Smooth muscle cell (in vitro differentiated cells): ENCODE results near the gene TESK2. TPM values are rescaled to one million over a fixed set of nuclear protein-coding genes. Genes with fewer than 3 reads are reported as not detected.

ENCODE experiments used
- DNase-seq: peaks from one replicate; lab custom pipeline; 2025; ENCODE audit not compliant: unreplicated experiment; lab: John Stamatoyannopoulos, UW
- H2AFZ ChIP-seq: fragments of 200-600 bp; sonication (generic); 2 replicates; pipeline ENCODE4 v1.6.0; 2016; ENCODE audit warnings: antibody characterized with exemption, low read depth, mild to moderate bottlenecking
- H3F3A ChIP-seq: fragments of 200-600 bp; sonication (generic); 2 replicates; pipeline ENCODE4 v1.6.0; 2017; ENCODE audit warnings: antibody characterized with exemption, low read depth
- H3K27ac ChIP-seq: fragments of 200-600 bp; sonication (generic); 2 replicates; pipeline ENCODE4 v1.5.1; 2016; ENCODE audit warnings: low read depth, mild to moderate bottlenecking
- H3K27me3 ChIP-seq: fragments of 200-600 bp; sonication (generic); 2 replicates; pipeline ENCODE4 v1.6.1; 2016; ENCODE audit warnings: low read depth, mild to moderate bottlenecking
- H3K36me3 ChIP-seq: fragments of 200-600 bp; sonication (generic); 2 replicates; pipeline ENCODE4 v1.5.1; 2016; ENCODE audit warnings: low read depth
- H3K4me1 ChIP-seq: fragments of 200-600 bp; sonication (generic); 2 replicates; pipeline ENCODE4 v1.5.1; 2016; ENCODE audit warnings: low read depth
- H3K4me2 ChIP-seq: fragments of 200-600 bp; sonication (generic); 2 replicates; pipeline ENCODE4 v1.6.0; 2016; ENCODE audit warnings: mild to moderate bottlenecking
- H3K4me3 ChIP-seq: fragments of 200-600 bp; sonication (generic); 2 replicates; pipeline ENCODE4 v1.5.1; 2016; ENCODE audit warnings: mild to moderate bottlenecking
- H3K79me2 ChIP-seq: fragments of 200-600 bp; sonication (generic); 2 replicates; pipeline ENCODE4 v1.6.0; 2016; ENCODE audit warnings: low read depth, mild to moderate bottlenecking
- H3K9ac ChIP-seq: fragments of 200-600 bp; sonication (generic); 2 replicates; pipeline ENCODE4 v1.6.0; 2016; ENCODE audit warnings: low read depth
- H3K9me3 ChIP-seq: fragments of 200-600 bp; sonication (generic); replicated peaks from 2 replicates; pipeline ENCODE4 v1.5.1; 2016; ENCODE audit warnings: low read depth
- H4K20me1 ChIP-seq: fragments of 200-600 bp; sonication (generic); 2 replicates; pipeline ENCODE4 v1.6.0; 2016; ENCODE audit warnings: low read depth
- WGBS: methylation state at CpG from one replicate; pipeline ENCODE4 v1.1.7; 2016; ENCODE audit warnings: low lambda C conversion rate; 5-methylcytosine and 5-hydroxymethylcytosine counted together
- polyA plus RNA-seq: library from polyadenylated mRNA; unstranded; fragments of >200 nt; fragmentation: Nextera tagmentation; extraction: Ambion mirVana; gene quantifications from 2 replicates; pipeline ENCODE4 v1.2.1, GENCODE V29; 2016
- total RNA-seq: library from RNA; depleted of rRNA; stranded (reverse); fragments of >200 nt; gene quantifications from 2 replicates; pipeline ENCODE4 v1.2.3, GENCODE V29; 2014
- TF ChIP-seq, protein P1 (sequence below): fragments of 200-600 bp; sonication (generic); IDR thresholded peaks from 2 replicates; pipeline ENCODE4 v1.5.1; 2017; ENCODE audit warnings: borderline replicate concordance, mild to moderate bottlenecking, antibody characterized with exemption; ENCODE audit not compliant: insufficient read depth, poor library complexity, severe bottlenecking

The TESK2 gene
- total and polyA plus RNA-seq, 2 experiments from 2014 or later: 1.3 to 4.3 TPM

- H3K27me3 ChIP-seq: no peaks in the 10 kb centered on the region
- H3K4me2 ChIP-seq: no peak overlapping the region
- H3K9ac ChIP-seq: no peak overlapping the region
- H3K79me2 ChIP-seq: no peaks in the 10 kb centered on the region
- H3K4me3 ChIP-seq: no peak overlapping the region
- H3F3A ChIP-seq: no peaks in the 10 kb centered on the region
- 75% methylated on average over 5 of the region's 5 CpGs for WGBS
- H4K20me1 ChIP-seq: no peaks in the 10 kb centered on the region
- H2AFZ ChIP-seq: no peak overlapping the region
- H3K4me1 ChIP-seq: peaks cover 9% of the 10 kb centered on the region
- no peaks in the 10 kb centered on the region for H3K36me3 ChIP-seq
- no peak for DNase-seq
- TF ChIP-seq, protein P1, sequence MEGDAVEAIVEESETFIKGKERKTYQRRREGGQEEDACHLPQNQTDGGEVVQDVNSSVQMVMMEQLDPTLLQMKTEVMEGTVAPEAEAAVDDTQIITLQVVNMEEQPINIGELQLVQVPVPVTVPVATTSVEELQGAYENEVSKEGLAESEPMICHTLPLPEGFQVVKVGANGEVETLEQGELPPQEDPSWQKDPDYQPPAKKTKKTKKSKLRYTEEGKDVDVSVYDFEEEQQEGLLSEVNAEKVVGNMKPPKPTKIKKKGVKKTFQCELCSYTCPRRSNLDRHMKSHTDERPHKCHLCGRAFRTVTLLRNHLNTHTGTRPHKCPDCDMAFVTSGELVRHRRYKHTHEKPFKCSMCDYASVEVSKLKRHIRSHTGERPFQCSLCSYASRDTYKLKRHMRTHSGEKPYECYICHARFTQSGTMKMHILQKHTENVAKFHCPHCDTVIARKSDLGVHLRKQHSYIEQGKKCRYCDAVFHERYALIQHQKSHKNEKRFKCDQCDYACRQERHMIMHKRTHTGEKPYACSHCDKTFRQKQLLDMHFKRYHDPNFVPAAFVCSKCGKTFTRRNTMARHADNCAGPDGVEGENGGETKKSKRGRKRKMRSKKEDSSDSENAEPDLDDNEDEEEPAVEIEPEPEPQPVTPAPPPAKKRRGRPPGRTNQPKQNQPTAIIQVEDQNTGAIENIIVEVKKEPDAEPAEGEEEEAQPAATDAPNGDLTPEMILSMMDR: no peak
- H3K9me3 ChIP-seq: no peaks in the 10 kb centered on the region
- H3K27ac ChIP-seq: no peak overlapping the region
Observed at GRCh38 chr1:45321444-45321843, 169.5 kb downstream of the TESK2 start.

- Histone ChIP-seq H3K36me3 (no peaks in the 10 kb centered on the region), H3K4me3 (no peak overlapping the region), H3K4me2 (no peak overlapping the region), H3K27ac (no peak overlapping the region), H2AFZ (no peak overlapping the region), H3K9ac (no peak overlapping the region), H3K79me2 (no peaks in the 10 kb centered on the region), H3F3A (no peaks in the 10 kb centered on the region), H4K20me1 (no peaks in the 10 kb centered on the region), H3K9me3 (no peaks in the 10 kb centered on the region), H3K27me3 (no peaks in the 10 kb centered on the region), H3K4me1 (peaks cover 9% of the 10 kb centered on the region)
- TF ChIP-seq, protein P1: no peak
- no peak for DNase-seq
- 75% methylated on average over 4 of the region's 4 CpGs for WGBS
Observed at GRCh38 chr1:45319761-45320160, 171.2 kb downstream of the TESK2 start.

- 73% methylated on average over 4 of the region's 4 CpGs for WGBS
- no peak overlapping the region for H3K4me3 ChIP-seq
- H3K9ac ChIP-seq: no peak overlapping the region
- no peaks in the 10 kb centered on the region for H3K36me3 ChIP-seq
- H3K79me2 ChIP-seq: no peaks in the 10 kb centered on the region
- no peaks in the 10 kb centered on the region for H4K20me1 ChIP-seq
- peaks cover 9% of the 10 kb centered on the region for H3K4me1 ChIP-seq
- DNase-seq: no peak
- H3K27me3 ChIP-seq: no peaks in the 10 kb centered on the region
- H3K9me3 ChIP-seq: no peaks in the 10 kb centered on the region
- H3F3A ChIP-seq: no peaks in the 10 kb centered on the region
- H2AFZ ChIP-seq: no peak overlapping the region
- no peak overlapping the region for H3K27ac ChIP-seq
- H3K4me2 ChIP-seq: no peak overlapping the region
- TF ChIP-seq, protein P1: no peak
Observed at GRCh38 chr1:45317166-45317565, 173.8 kb downstream of the TESK2 start.

GRCh38 chr1:45314266-45314665 lies 176.7 kb downstream of the TESK2 start:
- DNase-seq: no peak
- Histone ChIP-seq H3K9ac (no peak overlapping the region), H3F3A (no peaks in the 10 kb centered on the region), H3K79me2 (no peaks in the 10 kb centered on the region), H3K4me2 (no peak overlapping the region), H3K4me3 (no peak overlapping the region), H4K20me1 (no peaks in the 10 kb centered on the region), H3K27me3 (no peaks in the 10 kb centered on the region), H3K36me3 (no peaks in the 10 kb centered on the region), H3K4me1 (no peaks in the 10 kb centered on the region), H3K27ac (no peak overlapping the region), H3K9me3 (no peaks in the 10 kb centered on the region), H2AFZ (no peak overlapping the region)
- 92% methylated on average over 3 of the region's 3 CpGs for WGBS
- TF ChIP-seq, protein P1: no peak
